Aorta (tissue), 5 donors: ENCODE results near the gene DNASE1L1. TPM values are rescaled to one million over a fixed set of nuclear protein-coding genes. Genes with fewer than 3 reads are reported as not detected.
A peak's percentile ranks its signal among the peaks of the same experiment; 100 is the strongest.
"Not testable (repeated sequence)": the region's sequence is repeated elsewhere in the genome, so short reads cannot be mapped to it uniquely, and the experiment has no call there.

Source experiments
- ATAC-seq: fragments of 200-7000 bp; cut with Tn5 transposase; one replicate; pipeline ENCODE4 v1.9.1; 2022; ENCODE audit warnings: moderate library complexity; ENCODE audit not compliant: low FRiP score
- DNase-seq, 2 donors: peaks; one replicate each; pipeline ENCODE4 v3.0.0-alpha.2; 2020
- H3K27ac ChIP-seq, 2 donors: one replicate each; pipeline ENCODE4 v1.5.1; 2013; ENCODE audit warnings: low read length in 2 of 2, mild to moderate bottlenecking in 2 of 2, moderate library complexity in 2 of 2, control low read depth in 1 of 2, inconsistent platforms in 1 of 2, low read depth in 1 of 2
- H3K27me3 ChIP-seq, 2 donors: one replicate each; pipeline ENCODE4 v1.6.1; 2013; ENCODE audit warnings: control low read depth in 1 of 2, low read length in 1 of 2, mild to moderate bottlenecking in 1 of 2, moderate library complexity in 1 of 2; ENCODE audit not compliant: insufficient read depth in 2 of 2, control insufficient read depth in 1 of 2
- H3K36me3 ChIP-seq, 2 donors: one replicate each; pipeline ENCODE4 v1.6.1; 2013; ENCODE audit warnings: control low read depth in 1 of 2, low read length in 1 of 2, mild to moderate bottlenecking in 1 of 2; ENCODE audit not compliant: insufficient read depth in 2 of 2, control insufficient read depth in 1 of 2
- H3K4me1 ChIP-seq, 2 donors: one replicate each; pipeline ENCODE4 v1.6.1; 2013; ENCODE audit warnings: low read length in 2 of 2, control low read depth in 1 of 2, mild to moderate bottlenecking in 1 of 2, moderate library complexity in 1 of 2; ENCODE audit not compliant: insufficient read depth in 2 of 2, control insufficient read depth in 1 of 2
- H3K4me3 ChIP-seq, 2 donors: one replicate each; pipeline ENCODE4 v1.5.1; 2013; ENCODE audit warnings: low read length in 2 of 2, control low read depth in 1 of 2, mild to moderate bottlenecking in 1 of 2
- H3K9me3 ChIP-seq: one replicate; pipeline ENCODE4 v1.6.1; 2013; ENCODE audit warnings: mild to moderate bottlenecking, low read length; ENCODE audit not compliant: control insufficient read depth
- WGBS, 2 donors: extraction: QIAGEN DNeasy Blood & Tissue Kit; methylation state at CpG; one replicate each; pipeline ENCODE4 v1.1.7; 2013; 5-methylcytosine and 5-hydroxymethylcytosine counted together
- intact Hi-C, 2 donors: fragments of 100-400 bp; cut with DNase I; formaldehyde crosslinking; loops; one replicate each; pipeline versions ENCODE4 v1.14.2 to v1.15.0; 2022
- polyA plus RNA-seq, 2 donors: library from polyadenylated mRNA; stranded (reverse); fragments of 200-250 nt; gene quantifications; one replicate each; pipeline ENCODE4 v1.2.3, GENCODE V29; 2013
- total RNA-seq, 2 donors: library from RNA; stranded (reverse); fragmentation: NEBNext Ultra II Directional; extraction: Animal tissue kit (Norgen Biotek cat#: 25700); gene quantifications; one replicate each; pipeline ENCODE4 v1.2.1, GENCODE V29; 2021
- donor health status: healthy with polysubstance abuse.
- donor health status: Bipolar disorder and iron deficiency.
- donor health status: DM: no; HTN: no; CAD: no.
- donor health status: DM: no; HTN: no; CAD: no.
- donor health status: DM: yes; HTN: yes; CAD: no.

Gene DNASE1L1
- total and polyA plus RNA-seq, 4 donors, result 25.9 to 46.2 (median 33.1) TPM

- H3K9me3 ChIP-seq, result no peaks in the 10 kb centered on the region
- no peak overlapping the region for H3K27ac ChIP-seq
- WGBS, 2 donors, result 64 to 75% methylated on average over 19 of the region's 19 CpGs
- H3K36me3 ChIP-seq, result peaks cover 0 to 1% of the 10 kb centered on the region in 2 donors
- H3K4me1 ChIP-seq, result no peaks in the 10 kb centered on the region
- intact Hi-C loops, result loop anchor here in 1 of 2 donors (10.0 kb wide), 1 partner anchor 132 kb away; no protein-coding TSS in a partner anchor
- ATAC-seq, result no peak
- no peak overlapping the region for H3K4me3 ChIP-seq
- no peak for DNase-seq
- H3K27me3 ChIP-seq, result no peaks in the 10 kb centered on the region
These were observed 6.4 kb downstream of the DNASE1L1 start for GRCh38 chrX:154402622-154403127.

DNA sequence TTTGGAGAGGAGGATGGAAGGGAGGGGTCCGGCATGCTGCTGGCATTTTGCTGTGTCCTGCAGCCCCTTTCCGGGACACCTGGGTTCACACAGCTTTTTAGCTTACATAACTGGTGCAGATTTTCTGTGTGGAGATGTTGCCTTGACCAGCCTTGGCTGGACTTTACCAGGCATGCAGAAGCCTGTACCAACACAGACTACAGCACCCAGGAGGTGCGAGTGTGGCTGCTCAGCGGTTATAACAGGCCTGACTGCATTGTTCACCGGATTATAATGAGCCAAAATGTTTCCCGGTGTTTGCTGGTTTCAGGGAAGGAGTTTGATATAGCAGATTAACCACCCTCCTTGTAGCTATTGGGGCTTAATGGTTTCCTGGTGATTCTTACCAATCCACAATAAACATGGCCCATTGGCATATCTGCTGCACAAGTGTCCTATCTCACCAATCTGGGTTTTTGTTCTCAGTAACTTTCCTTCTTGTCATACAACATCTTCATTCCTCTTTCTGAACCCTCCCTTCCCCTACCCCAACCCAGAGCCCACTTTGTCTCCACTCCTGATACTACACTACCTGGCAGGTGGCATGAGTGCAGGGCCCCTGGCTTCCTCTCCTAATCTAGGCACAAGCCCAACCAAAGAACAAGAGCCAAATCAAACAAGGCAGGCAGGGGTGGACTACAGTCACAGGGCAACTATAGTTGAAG is 7.0 kb downstream of the DNASE1L1 start:
- Histone ChIP-seq H3K4me3 (no peak overlapping the region), H3K27me3 (no peaks in the 10 kb centered on the region), H3K27ac (no peak overlapping the region), H3K36me3 (peaks cover 0 to 1% of the 10 kb centered on the region in 2 donors), H3K4me1 (no peaks in the 10 kb centered on the region), H3K9me3 (no peaks in the 10 kb centered on the region)
- WGBS, 2 donors, result 24 to 48% methylated on average over 6 of the region's 6 CpGs
- ATAC-seq, result no peak
- intact Hi-C loops, result loop anchor here in 1 of 2 donors (10.0 kb wide), 1 partner anchor 133 kb away; no protein-coding TSS in a partner anchor
- no peak for DNase-seq

DNA sequence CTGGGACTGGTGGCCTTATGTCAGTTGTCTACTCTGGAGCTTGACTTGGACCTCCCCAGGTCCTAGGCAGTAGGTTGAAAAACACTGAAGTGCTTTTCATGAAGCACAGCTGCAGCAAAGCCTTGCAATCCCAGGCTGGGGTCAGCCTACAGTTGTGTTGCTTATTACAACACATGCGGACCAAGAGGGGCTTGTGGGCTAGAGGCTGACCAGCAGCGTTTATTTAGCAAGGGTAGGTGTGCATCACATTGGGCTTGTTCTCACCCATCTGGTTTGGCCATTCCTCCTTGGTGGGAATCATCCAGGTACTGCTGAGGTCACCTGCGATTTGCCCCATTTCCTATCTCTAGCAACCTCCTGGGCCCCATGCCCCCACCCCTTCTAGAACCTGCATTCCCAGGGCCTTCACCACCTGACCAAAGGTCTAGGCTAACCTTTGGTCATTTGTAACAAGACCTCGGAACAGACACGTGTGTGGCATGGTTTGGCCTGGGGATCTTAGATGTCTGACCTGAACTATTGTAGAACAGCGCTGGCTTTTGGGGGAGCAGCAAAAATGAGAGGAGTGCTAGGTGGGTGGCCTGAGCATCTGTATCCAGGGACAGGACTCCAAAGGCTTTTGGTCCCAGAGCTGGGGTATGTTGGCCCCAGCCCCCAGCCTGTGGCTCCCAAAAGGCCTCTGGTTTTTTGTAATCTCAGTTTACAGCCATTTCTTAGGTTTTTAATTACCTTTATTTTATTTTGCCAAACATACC is 7.8 kb downstream of the DNASE1L1 start:
- H3K36me3 ChIP-seq, result peaks cover 0 to 1% of the 10 kb centered on the region in 2 donors
- ATAC-seq, result no peak
- no peaks in the 10 kb centered on the region for H3K9me3 ChIP-seq
- WGBS, 2 donors, result 32 to 51% methylated on average over 6 of the region's 6 CpGs
- DNase-seq, result no peak
- H3K27ac ChIP-seq, result no peak overlapping the region
- H3K4me1 ChIP-seq, result no peaks in the 10 kb centered on the region
- intact Hi-C loops, result loop anchor here in 1 of 2 donors (10.0 kb wide), 1 partner anchor 134 kb away; no protein-coding TSS in a partner anchor
- no peak overlapping the region for H3K4me3 ChIP-seq
- H3K27me3 ChIP-seq, result no peaks in the 10 kb centered on the region

DNA sequence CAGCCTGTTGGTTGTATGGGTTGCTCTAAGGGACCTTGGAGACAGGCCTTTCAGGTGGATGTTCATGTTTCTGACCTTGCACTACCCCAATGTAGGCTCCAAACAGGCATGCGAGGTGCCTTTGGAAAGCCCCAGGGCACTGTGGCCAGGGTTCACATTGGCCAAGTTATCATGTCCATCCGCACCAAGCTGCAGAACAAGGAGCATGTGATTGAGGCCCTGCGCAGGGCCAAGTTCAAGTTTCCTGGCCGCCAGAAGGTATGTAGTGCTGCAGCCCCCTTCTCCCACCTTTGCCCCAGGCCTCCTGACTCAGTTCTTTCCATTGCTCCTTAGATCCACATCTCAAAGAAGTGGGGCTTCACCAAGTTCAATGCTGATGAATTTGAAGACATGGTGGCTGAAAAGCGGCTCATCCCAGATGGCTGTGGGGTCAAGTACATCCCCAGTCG is 8.7 kb downstream of the DNASE1L1 start:
- DNase-seq, ATAC-seq, H3K36me3 ChIP-seq, H3K9me3 ChIP-seq, H3K27me3 ChIP-seq, H3K4me1 ChIP-seq, H3K4me3 ChIP-seq, H3K27ac ChIP-seq: not testable (repeated sequence)
- intact Hi-C loops, result loop anchor here in 1 of 2 donors (10.0 kb wide), 1 partner anchor 134 kb away; no protein-coding TSS in a partner anchor
- whole genome bisulfite sequencing, 2 donors, result 50 to 70% methylated on average over 6 of the region's 6 CpGs

DNA sequence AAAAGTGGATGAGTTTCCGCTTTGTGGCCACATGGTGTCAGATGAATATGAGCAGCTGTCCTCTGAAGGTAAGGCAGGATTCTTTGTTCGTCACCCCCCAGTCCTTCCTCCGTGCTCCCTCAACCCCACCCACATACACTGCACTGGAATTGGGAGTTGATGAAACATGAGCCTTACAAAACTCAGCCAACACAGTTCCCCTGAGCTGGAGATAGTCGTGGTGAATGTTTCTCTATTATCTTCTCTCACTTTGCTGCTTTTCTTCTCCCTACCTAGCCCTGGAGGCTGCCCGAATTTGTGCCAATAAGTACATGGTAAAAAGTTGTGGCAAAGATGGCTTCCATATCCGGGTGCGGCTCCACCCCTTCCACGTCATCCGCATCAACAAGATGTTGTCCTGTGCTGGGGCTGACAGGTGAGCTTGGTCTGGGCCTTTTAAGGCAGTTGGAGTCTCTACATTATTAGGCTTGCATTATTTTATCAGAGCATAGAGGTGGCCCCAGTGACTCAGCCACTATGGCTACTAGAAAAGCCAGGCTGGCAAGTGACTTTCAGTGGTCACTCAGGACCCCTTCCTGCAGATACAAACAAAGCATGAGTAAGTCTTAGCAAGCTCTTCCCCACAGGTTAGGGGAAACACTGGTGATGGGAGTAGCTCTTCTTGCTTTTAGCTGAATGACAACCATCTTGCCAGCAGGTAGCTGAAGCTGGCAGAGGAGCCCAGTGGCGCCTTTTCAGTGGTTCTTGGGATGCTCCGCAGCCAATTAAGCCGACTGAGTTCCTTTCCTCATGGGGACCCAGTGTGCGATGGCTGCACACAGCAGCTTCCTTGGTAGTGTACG is 9.3 kb downstream of the DNASE1L1 start:
- 28 to 51% methylated on average over 14 of the region's 14 CpGs for WGBS, 2 donors
- peak overlapping the region in 1 of 2 donors; percentile 21 for H3K27ac ChIP-seq
- no peaks in the 10 kb centered on the region for H3K27me3 ChIP-seq
- no peaks in the 10 kb centered on the region for H3K4me1 ChIP-seq
- ATAC-seq, result no peak
- intact Hi-C loops, result loop anchor here (5.0 to 10.0 kb wide), 2 partner anchors 133 to 135 kb away; no protein-coding TSS in a partner anchor
- H3K36me3 ChIP-seq, result peaks cover 0 to 1% of the 10 kb centered on the region in 2 donors
- peak overlapping the region in 1 of 2 donors; percentile 48 for H3K4me3 ChIP-seq
- no peaks in the 10 kb centered on the region for H3K9me3 ChIP-seq
- DNase-seq, result no peak

DNA sequence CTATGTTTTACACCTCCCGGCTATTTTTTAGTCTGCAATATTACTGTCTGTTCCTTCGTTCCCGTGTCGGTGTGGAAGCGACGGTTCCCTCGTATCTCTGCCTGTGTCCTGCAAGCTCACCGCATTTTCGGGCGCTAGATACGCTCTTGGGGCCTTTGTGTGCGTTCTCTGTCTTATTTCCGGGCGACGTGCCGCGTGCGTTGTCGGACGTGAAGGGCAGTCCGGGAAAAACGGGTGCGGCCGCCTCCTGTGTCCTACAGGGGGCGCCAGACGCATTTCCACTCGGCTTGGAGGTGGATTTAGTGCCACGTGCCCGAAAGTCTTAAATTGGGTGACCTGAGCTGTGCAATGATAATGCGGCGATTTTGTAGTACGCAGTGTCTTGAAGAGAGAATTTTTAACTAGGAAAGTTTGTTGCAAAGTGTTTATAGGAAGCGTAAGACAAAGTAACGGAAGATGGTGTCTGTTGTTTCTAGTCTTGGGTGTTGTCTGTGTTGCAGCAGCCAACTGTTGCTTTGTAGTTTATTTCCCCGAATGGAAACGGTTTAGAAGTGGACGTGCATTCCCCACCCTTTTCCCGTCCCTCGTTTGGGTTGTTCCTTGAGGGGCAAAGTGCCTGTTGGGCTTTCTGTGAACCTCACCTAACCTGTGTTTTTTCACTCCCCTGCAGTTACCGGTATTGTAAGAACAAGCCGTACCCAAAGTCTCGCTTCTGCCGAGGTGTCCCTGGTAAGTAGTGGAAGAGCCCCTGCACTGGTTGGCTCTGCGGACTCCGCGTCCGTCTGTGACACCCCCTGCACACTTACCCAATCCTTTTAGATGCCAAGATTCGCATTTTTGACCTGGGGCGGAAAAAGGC is 10.2 kb downstream of the DNASE1L1 start:
- H3K4me3 ChIP-seq, result peak overlapping the region; percentile 48 to 72
- ATAC-seq (peak; percentile 78), DNase-seq (peak; percentile 92 to 93)
- no peaks in the 10 kb centered on the region for H3K4me1 ChIP-seq
- H3K27me3 ChIP-seq, result no peaks in the 10 kb centered on the region
- no peaks in the 10 kb centered on the region for H3K9me3 ChIP-seq
- intact Hi-C loops, result loop anchor here in 1 of 2 donors (5.0 kb wide), 1 partner anchor 133 kb away; no protein-coding TSS in a partner anchor
- WGBS, 2 donors, result 1 to 33% methylated on average over 49 of the region's 49 CpGs
- H3K27ac ChIP-seq, result peak overlapping the region; percentile 39 to 65
- peaks cover 0 to 1% of the 10 kb centered on the region in 2 donors for H3K36me3 ChIP-seq

- H3K27me3 ChIP-seq, result no peaks in the 10 kb centered on the region
- H3K4me3 ChIP-seq, result peak within 1 kb of the TSS; percentile 48 to 98
- H3K9me3 ChIP-seq, result no peaks in the 10 kb centered on the region
- DNase-seq (peak; percentile 96 to 97), ATAC-seq (peak; percentile 95)
- H3K27ac ChIP-seq, result peak within 1 kb of the TSS; percentile 39 to 99
- intact Hi-C loops, result loop anchor here in 1 of 2 donors (5.0 kb wide), 1 partner anchor 134 kb away; no protein-coding TSS in a partner anchor
- H3K4me1 ChIP-seq, result no peaks in the 10 kb centered on the region
- peaks cover 0 to 1% of the 10 kb centered on the region in 2 donors for H3K36me3 ChIP-seq
- 0 to 35% methylated on average over 69 of the region's 69 CpGs for WGBS, 2 donors
These were observed 11.0 kb downstream of the DNASE1L1 start, which contains the start of gene RPL10 for GRCh38 chrX:154397888-154398667. TSS of gene RPL10 (plus strand) at chrX:154398377. CDS start at chrX:154398520, 143 bp downstream.
